NCI-H2171 (cell line): ENCODE measurements around the gene TEX35.
"Not testable (repeated sequence)": the region's sequence is repeated elsewhere in the genome, so short reads cannot be mapped to it uniquely, and the experiment has no call there.

Source experiments
- DNase-seq: peaks from one replicate; lab custom pipeline; 2025; lab: John Stamatoyannopoulos, UW

TEX35 gene

GRCh38 chr1:178494569-178494971 is 18.3 kb upstream of the TEX35 start:
- no peak for DNase-seq

- DNase-seq: no peak
These were observed 17.8 kb upstream of the TEX35 start for GRCh38 chr1:178495158-178495557.

- DNase-seq: no peak
These were observed 17.0 kb upstream of the TEX35 start for GRCh38 chr1:178495741-178496409.

GRCh38 chr1:178496410-178497135 is 16.3 kb upstream of the TEX35 start, which contains the start of gene CLEC20A:
TSS of gene CLEC20A (minus strand) at chr1:178496964. CDS start at chr1:178496939, 25 bp downstream.
- DNase-seq: no peak

- DNase-seq: no peak
These were observed 14.9 kb upstream of the TEX35 start for GRCh38 chr1:178497903-178498478.

GRCh38 chr1:178498896-178499675 is 13.8 kb upstream of the TEX35 start:
- DNase-seq: no peak

- no peak for DNase-seq
These were observed 12.7 kb upstream of the TEX35 start for GRCh38 chr1:178500091-178500770.

- no peak for DNase-seq
These were observed 11.9 kb upstream of the TEX35 start for GRCh38 chr1:178500936-178501554.

- peak; percentile 27 for DNase-seq
These were observed 11.1 kb upstream of the TEX35 start for GRCh38 chr1:178501705-178502329.

- DNase-seq: no peak
These were observed 10.6 kb upstream of the TEX35 start for GRCh38 chr1:178502330-178502714.

GRCh38 chr1:178502856-178503255 is 10.1 kb upstream of the TEX35 start:
- DNase-seq: no peak

GRCh38 chr1:178503316-178503715 is 9.6 kb upstream of the TEX35 start:
- not testable (repeated sequence) for DNase-seq

- DNase-seq: no peak
These were observed 9.1 kb upstream of the TEX35 start for GRCh38 chr1:178503849-178504248.

- DNase-seq: no peak
These were observed 8.6 kb upstream of the TEX35 start for GRCh38 chr1:178504286-178504685.

- DNase-seq: no peak
These were observed 6.7 kb upstream of the TEX35 start for GRCh38 chr1:178506177-178506576.

- DNase-seq: no peak
These were observed 6.2 kb upstream of the TEX35 start for GRCh38 chr1:178506669-178507068.

GRCh38 chr1:178509414-178510007 is 3.4 kb upstream of the TEX35 start:
- DNase-seq: no peak

- no peak for DNase-seq
These were observed 2.8 kb upstream of the TEX35 start for GRCh38 chr1:178510155-178510554.

GRCh38 chr1:178513278-178513983 is 522 bp downstream of the TEX35 start:
- no peak for DNase-seq

- no peak for DNase-seq
These were observed 3.2 kb downstream of the TEX35 start for GRCh38 chr1:178516110-178516509.
